ENCODE data around the gene PAM.

Gene PAM

DNA sequence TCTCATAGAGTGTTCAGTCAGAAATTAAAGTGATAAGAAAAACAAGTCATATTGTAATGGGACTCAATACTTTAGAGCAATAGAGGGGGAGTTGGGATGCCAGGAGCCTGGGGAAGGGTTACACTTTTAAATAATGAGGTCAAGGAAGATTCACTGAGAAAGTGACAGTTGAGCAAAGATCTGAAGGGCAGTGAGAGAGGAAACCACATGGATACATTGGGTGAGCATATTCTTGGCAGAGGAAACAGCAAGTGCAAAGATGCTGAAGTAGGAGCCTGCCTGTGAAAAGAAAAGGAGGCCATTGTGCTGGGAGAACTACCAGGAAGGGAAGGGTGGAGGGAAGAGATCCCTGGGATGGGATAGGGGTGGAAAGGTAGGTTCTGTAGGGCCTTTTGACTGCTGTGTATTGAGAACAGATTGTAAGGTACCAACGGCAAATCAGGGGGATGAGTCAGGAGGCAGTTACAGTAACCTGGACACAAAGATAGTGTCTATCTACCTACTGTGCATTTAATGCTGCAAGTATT lies 79.4 kb downstream of the PAM start:
- DNase-seq (ENCODE audit: low spot score) = no peak
- TF ChIP-seq, protein P1, sequence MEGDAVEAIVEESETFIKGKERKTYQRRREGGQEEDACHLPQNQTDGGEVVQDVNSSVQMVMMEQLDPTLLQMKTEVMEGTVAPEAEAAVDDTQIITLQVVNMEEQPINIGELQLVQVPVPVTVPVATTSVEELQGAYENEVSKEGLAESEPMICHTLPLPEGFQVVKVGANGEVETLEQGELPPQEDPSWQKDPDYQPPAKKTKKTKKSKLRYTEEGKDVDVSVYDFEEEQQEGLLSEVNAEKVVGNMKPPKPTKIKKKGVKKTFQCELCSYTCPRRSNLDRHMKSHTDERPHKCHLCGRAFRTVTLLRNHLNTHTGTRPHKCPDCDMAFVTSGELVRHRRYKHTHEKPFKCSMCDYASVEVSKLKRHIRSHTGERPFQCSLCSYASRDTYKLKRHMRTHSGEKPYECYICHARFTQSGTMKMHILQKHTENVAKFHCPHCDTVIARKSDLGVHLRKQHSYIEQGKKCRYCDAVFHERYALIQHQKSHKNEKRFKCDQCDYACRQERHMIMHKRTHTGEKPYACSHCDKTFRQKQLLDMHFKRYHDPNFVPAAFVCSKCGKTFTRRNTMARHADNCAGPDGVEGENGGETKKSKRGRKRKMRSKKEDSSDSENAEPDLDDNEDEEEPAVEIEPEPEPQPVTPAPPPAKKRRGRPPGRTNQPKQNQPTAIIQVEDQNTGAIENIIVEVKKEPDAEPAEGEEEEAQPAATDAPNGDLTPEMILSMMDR (IDR thresholded peaks at IDR 0.05; ENCODE audit: borderline replicate concordance, control extremely low read depth, extremely low read depth, insufficient read depth, missing control alignments) = no peak
- in situ Hi-C loops (cut with MboI; ENCODE audit: low sequenced_read_pairs, unreplicated experiment) = no loop called here

DNA sequence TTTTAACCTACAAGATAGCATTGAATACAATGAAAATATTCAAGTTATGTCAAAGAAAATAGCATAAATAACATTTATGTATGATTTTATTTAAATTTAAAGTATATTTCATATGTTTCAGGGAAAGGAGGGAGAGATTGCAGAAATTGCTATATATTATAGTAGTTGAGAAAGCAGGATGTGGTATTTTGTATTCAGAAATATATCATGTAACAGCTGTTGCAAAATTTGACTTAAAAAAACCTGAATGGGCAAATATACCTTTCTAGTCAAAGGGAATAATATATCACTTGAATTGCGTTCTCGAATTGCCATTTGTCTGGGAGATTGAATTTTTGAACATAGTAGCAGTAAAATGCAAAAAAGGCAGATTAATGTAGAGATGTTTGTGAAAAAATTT lies 80.6 kb downstream of the PAM start:
- in situ Hi-C loops (cut with MboI; ENCODE audit: low sequenced_read_pairs, unreplicated experiment) = no loop called here
- TF ChIP-seq, protein P1 (IDR thresholded peaks at IDR 0.05; ENCODE audit: borderline replicate concordance, control extremely low read depth, extremely low read depth, insufficient read depth, missing control alignments) = no peak
- no peak for DNase-seq (ENCODE audit: low spot score)

DNA sequence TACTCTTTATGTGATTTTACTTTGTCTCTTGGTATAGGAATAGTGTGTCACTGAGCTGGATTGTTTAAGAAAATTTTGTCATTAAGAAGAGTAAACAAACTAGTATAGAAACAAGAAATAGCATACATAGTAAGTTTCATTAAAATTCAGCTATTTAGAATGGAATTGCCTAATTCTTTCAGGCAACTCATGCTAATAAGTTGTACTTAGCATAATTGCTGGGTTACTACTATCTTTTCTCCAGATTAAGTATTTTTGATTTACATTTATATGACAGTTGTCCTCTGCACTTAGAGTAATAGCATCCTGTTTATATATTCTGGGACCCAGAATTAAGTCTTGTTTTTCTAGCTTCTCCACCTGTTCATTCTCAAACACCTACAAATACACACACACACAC lies 85.9 kb downstream of the PAM start:
- TF ChIP-seq, protein P1 (IDR thresholded peaks at IDR 0.05; ENCODE audit: borderline replicate concordance, control extremely low read depth, extremely low read depth, insufficient read depth, missing control alignments) = no peak

DNA sequence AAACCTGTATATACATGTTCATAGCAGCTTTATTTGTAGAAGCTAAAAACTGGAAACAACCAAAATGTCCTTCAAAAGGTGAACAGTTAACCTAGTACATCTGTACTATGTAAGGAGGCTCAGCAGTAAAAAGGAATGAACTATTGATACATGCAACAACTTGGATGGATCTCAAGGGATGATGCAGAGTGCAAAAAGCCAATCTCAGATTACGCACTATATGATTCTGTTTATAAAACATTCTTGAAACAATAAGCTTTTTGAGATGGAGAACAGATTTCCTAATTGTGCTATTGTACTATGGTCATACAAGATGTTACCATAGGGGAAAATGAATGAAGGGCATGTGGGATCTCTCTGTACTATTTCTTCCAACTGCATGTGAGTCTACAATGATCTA lies 88.9 kb downstream of the PAM start:
- in situ Hi-C loops (cut with MboI; ENCODE audit: low sequenced_read_pairs, unreplicated experiment) = no loop called here
- no peak for DNase-seq (ENCODE audit: low spot score)
- TF ChIP-seq, protein P1 (IDR thresholded peaks at IDR 0.05; ENCODE audit: borderline replicate concordance, control extremely low read depth, extremely low read depth, insufficient read depth, missing control alignments) = no peak

More for the DNA sequence above, 85.9 kb downstream of the PAM start:
- in situ Hi-C loops (cut with MboI; ENCODE audit: low sequenced_read_pairs, unreplicated experiment) = no loop called here
- DNase-seq (ENCODE audit: low spot score) = no peak

DNA sequence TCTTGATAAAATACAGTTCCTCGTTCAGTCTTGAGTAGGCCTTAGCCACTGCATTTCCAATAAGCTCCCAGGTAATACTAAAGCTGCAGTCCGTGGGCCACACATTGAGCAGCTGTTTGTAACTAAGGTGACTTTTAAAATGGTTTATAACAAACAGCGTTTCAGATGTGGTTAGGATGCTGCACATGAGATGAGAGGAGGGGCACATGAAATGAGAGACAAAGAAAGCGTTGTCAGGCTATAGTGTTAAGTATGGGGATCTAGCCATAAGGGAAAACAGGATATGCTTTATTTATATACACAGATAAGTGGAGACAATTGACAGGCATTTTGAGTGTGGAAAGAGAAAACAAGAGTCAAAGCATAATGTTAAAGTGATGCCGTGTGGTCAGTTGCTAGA lies 89.9 kb downstream of the PAM start:
- TF ChIP-seq, protein P1 (IDR thresholded peaks at IDR 0.05; ENCODE audit: borderline replicate concordance, control extremely low read depth, extremely low read depth, insufficient read depth, missing control alignments) = no peak
- in situ Hi-C loops (cut with MboI; ENCODE audit: low sequenced_read_pairs, unreplicated experiment) = no loop called here

DNA sequence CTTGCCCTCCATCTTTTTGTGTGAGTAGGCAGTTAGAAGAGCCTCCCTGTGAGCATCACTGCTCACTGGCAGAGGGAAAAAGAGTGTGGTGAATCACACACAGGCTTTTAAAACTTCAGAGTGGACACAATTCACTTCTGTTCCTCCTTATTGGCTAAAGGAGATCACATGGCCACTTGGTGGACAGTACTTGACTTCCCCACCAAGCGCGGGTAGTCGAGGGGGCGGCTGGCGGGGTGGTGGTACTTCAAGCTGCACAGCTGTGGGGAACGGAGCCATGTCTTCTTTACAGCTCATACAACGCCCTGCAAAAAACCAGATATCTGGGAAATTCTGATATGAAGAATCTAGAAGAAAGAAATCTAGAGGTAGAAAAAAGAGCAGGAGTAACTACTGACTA lies 95.4 kb downstream of the PAM start:
- no peak for DNase-seq (ENCODE audit: low spot score)
- TF ChIP-seq, protein P1 (IDR thresholded peaks at IDR 0.05; ENCODE audit: borderline replicate concordance, control extremely low read depth, extremely low read depth, insufficient read depth, missing control alignments) = no peak
- in situ Hi-C loops (cut with MboI; ENCODE audit: low sequenced_read_pairs, unreplicated experiment) = no loop called here

More for the DNA sequence above, 89.9 kb downstream of the PAM start:
- no peak for DNase-seq (ENCODE audit: low spot score)

Measured in GM13976 (cell line).